ENCODE results near the gene MN1.

MN1 gene

GRCh38 chr22:27825174-27825573 lies 23.6 kb upstream of the MN1 start:
- no peak for DNase-seq

- no peak for DNase-seq
These were observed 21.7 kb upstream of the MN1 start for GRCh38 chr22:27823221-27823620.

DNA sequence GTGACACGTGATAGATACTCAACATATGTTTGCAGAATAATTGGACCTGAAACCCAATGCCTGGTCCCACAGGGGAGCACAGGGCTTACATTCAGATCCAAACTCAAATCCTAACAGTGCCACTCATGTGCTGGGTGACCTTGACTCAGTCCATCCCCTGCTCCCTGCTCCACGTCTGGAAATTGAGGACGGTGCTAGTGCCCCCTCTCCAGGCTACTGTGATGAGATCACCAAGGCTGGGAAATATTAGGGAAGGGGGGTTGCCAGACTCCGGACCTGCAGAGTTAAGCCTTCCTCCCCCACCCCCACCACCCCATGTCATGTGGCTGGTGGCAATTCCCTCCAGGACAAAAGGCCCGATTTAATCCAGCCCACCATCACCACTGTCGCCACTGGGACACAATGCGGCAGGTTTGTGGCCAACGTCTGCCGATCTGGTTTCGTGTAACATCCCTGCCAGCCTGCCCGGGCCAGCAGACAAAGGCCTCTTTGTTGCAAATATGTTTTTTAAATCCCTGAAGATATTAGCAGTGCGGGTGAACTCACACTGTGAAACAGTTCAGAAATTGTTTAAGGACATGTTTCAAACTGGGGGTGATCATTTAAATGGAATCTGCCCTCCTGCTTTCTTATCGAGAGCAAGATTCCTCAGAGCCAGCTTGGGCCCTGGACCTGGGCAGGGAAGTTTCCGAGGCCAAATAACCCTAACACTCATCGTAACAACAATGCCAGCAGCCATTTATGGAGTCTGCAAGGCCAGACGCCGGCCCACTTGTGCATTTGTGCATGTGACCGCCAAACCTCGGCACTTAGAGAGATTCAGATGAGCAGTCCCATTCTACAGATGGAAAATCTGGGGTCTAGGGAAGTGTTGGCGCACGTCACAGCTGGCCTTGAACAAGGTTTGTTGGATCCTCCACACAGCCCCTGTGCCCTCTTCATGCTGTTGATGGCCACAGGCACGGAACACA lies 19.6 kb upstream of the MN1 start:
- peak; percentile 42 for DNase-seq

DNA sequence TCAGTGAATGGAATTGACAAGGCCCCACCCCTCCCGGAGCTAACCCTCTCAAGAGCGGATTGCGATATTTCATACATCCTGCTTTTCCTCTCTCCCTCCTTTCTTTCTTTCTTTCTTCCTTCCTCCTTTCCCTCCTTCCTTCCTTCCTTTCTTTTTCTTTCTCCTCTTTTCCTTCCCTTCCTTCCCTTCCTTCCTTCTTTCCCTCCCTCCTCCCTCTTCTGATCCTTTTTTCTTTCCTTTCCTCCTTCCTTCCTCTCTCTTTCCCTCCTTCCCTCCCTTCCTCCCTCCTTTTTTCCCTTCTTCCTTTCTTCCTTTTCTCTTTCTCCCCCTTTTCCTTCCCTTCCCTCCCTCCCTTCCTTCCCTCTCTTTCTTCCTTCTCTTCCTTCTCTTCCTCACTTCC lies 15.0 kb upstream of the MN1 start:
- no peak for DNase-seq

DNA sequence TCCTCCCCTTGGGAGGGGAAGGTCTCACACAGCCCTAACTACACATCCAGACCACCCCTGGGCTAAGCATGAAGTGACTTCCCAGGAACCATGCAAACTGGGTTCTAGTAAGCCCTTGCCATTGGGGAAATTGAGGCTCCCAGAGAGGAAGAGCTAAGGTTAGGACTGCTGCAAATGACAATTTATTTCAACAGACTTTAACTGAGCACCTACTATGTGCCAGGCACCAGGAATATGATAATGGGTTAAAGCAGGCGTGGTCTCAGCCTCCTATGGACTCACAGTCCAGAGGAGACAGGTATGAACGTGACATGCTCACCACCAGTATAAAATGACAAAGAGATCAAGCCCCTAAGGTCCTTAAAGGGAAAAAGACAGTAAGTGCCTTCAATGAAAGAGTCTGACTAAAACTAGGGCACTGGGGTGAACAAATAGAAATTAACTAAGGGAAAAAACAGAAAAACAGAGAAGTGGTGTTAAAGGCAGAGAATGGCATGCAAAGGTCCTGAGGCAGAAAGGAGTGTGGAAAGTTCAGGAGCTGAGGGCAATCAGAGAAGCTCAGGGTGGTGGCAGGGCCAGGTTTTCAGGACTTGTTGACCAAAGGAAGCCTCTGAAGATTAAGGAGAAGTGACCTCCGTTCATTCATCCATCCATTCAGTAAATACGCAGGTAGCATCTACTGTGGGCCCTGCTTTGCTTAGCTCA lies 14.4 kb upstream of the MN1 start:
- DNase-seq, result no peak

DNA sequence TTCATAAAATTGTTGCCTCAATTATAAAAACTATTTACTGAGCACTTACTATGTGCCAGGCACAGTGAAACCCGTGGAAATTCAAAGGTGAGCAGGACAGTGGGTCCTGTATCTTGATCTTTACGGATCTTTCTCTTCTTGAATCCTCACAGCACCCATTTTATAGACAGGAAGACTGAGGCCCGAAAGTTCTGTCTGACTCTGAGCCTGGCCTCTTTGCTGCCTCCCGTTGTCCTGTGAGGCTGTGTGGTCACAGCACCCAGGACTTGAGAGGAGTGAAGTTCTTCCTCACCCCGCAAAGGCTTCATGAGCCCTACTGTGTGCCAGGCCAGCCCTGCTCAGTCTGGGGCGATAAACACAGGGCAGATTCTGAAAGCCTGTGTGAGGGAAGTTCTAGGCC lies 13.4 kb upstream of the MN1 start:
- no peak for DNase-seq

GRCh38 chr22:27811778-27812177 lies 10.2 kb upstream of the MN1 start:
- DNase-seq, result no peak

DNA sequence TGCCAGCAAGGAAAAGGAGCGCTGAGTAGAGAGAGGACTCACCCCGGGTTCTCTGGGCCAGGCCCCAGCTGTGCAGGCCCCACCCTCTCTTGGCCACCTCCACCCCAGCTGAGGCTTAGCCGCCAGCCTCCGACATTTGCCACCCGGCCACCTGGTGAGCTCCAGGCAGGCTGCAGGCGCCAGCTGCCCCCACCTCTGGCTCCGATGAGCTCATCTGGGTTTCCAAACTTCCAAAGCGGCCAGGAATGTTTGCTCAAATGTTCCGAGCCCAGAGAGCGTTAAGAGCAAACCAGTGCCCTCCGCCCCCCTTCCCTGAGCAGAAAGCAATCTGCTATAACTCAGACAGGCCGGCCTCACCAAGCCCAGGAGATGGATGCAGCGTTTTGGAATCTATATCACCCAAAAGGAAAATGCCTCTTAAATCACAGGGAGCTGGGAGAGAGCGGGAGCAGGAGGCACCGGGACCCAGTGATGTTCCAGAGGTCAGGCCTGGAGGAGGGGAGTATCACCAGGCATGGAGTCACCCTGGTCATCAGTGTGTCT lies 9.1 kb upstream of the MN1 start:
- DNase-seq, result no peak

DNA sequence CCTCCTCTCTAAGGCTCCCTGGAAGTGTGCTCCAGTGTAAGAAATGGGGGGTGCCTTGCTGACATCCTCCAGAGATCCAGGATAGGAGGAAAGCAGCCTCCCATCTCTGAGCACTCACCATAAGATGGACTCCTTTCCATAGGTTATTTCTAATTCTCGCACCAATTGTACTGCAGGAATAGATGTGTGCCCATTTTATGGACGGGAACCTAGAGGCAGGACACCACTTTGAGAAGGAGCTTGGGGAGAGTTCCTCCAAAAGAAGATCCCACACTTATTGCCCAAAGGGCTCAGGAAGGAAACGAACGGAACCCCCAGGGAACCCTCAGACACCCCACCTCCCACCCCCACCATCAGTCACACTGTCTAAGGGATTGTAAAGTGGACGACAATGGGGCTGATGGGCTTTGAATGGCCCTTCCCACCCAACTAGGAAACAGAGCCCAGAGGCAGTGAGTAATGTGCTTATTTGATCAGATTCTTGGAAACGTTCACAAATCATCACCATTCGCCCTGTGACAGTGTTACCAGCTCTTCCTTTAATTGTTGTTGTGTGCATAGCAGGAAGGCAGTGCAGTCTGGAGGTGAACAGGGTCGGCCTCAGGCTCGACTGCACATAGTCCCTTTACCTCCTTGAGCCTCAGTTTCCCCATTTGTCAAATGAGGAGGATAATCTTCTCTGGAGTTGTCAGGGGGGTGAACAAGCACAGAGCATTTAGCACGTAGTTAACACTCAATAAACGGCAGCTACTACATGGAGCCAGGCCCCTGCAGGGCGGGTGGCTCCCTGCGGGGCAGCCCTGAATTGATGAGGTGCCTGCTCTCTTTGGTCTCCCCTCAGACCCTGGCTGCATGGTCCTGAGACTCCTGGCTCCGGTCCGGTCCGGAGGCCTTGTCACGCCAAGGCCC lies 8.4 kb upstream of the MN1 start:
- no peak for DNase-seq

DNA sequence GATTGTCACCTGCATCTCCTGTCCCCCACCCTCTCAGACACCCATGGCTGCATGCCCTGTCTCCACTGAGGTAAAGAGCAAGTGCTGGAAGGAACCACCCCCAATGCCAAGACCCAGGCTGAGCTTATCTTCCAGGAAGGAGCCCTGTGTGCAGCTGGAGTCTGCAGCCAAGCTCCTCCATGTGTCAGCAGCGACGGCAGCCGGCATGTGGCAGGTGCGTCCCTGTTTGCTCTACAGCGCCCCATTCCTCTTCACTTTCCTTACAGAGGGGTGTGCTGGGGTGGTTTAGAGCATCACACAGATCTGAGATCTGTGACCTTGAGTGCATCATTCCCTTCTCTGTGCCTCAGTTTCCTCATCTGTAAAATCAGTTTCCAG lies 7.7 kb upstream of the MN1 start:
- no peak for DNase-seq

- DNase-seq, result no peak
These were observed 7.1 kb upstream of the MN1 start for GRCh38 chr22:27808451-27809225.

DNA sequence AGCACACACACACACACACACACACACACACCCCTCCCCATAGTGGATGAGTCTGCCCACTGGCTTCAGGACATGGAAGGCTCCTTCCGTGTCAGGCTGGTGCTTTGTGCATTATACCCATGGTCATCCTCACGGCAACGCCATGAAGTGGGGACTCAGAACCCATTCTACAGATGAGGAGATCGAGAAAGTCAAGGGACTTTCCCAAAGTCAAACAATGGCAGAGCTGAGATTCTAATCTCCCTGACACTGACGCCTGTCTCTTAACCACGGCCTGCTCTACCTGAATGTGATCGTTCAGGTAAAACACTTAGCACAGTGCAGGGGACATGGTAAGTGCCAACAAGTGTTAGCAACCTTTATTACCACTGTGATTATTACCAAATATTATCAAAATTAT lies 4.3 kb upstream of the MN1 start:
- no peak for DNase-seq

DNA sequence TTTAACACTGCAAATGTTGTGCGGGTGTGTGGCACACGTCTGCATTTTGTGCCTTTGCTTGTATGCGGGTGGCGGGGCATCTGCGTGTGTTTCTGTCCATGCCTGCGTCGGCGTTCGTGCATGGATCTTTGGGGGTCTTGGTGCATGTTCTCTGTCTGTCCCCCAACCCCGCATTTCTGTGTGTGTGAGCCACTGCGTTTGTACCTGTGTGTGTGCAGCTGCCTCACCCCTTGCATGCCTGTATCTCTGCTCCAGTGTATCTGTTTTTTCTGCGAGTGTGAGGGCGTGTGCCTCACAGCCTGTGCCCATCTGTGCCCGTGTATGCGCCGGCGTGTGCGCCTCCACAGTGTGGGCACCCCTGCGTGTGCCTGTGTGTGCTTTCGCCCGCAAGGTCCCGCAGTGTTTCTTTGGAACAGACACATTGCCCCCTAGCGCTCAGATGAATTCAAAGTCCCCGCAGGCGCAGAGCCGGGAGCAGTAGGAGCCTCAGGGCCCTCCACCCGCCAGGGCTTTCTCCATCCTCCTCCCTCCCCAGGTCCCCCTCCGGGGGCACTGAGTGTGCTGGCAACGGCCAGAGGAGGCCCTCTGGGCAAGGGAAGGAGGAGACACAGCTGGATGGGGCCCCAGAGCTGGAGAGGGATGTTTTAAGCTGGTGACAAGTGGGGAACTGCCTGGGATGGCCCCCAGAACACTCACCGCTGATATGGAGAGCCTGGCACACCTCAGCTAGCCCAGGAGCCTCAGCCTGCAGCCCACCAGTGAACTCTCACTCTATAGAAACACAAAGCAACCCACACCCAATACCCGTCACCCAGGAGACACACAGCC lies 3.1 kb upstream of the MN1 start:
- peak; percentile 41 for DNase-seq

GRCh38 chr22:27803841-27804415 lies 2.4 kb upstream of the MN1 start:
- no peak for DNase-seq

DNA sequence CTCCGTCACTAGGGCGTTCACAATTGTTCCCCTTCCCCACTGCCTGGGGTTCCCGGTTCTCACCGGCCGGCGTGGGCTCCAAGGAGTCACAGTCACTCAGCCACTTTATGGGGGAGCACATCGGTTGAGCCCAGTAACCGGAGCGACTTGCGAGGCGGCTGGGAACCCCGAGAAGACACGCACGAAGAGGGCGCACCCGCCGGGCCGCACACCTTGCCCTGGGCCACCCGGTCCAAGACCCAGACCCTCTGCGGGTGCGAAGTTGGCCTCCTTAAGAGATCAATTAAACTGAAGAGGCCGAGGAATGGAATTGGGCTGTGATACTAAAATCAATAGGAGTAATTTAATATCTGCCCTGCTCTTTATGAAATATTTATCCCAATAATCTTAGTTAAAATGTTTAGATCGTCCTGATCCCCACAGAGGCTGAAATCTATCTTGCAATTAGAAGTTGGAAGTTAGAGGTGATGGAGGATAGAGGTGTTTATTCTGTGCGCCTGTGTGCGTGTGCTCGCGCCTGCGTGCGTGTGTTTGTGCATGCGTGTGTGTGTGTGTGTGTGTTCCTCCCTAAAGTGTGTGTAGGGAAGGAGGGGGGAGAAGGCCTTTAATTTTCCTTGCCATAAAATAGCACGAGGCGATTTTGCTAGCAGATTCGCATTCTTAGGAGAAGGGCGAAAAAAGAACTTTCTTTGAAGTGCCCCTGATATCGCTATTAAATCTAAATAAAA lies 954 bp upstream of the MN1 start:
- no peak for DNase-seq

DNA sequence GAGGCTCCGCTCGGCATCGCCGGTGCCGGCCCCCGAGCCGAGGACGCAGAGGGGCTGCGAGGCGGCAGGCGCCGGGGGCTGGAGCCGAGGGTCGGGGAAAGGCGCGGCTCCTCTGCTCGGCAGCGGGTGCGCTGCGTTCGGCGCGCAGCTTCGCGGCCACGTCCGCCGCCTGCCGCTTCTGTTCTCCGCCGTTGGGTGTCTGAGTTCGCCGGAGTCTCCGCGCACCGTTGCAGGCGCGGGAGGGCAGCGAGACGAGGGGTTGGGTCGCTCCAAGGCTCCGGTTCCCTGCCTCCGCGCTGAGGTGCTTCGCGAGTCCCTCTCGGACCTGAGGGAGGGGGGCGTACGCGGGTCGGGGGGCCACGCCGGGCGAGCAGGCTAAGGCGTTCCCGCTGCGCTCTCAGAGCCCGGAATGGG lies 347 bp downstream of the MN1 start:
- no peak for DNase-seq

DNA sequence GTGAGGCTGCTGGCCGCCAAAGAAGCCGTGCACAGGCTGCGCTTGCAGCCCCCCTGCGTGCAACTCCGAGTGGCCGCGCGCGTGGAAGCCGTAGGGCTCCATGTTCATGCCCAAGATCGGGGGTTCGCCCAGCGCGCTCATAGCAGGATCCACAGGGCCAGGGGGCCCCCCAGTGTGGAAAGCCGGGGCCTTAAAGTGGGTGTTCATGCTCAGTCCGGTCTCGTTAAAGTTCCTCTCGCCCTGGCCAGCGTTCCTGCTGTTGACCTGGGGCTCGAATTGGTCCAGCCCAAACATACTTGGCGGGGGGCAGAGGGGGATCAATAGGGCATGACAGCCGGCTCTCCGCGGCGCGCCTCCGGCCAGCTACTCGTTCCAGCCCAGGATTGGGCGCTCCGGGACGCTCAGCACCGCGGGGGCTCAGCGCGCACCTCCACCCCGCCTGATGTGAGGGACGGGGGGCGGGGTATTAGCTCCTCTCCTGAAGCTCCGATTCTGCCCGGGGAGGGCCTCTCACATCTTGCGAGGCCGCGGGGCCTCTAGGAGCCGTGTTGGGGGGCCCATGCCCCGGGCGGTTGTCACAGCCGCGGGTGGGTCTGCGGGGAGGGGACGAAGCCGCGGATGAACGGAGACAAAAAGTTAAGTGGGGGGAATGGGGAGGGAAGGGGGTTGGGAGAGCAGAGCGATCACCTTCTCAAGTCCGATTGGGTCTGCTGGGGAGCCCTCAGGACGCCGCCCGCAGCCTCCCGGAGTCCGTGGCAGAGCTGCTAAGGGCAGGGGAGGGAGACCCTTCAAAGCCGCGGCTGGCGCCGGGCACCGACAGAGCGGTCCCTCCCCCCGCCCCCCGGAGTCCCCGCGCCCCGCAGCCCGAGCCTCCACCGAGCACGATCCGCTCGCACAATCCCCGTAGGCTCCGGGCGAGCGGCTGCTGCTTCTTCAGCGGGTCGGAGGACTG lies 1.0 kb downstream of the MN1 start:
- DNase-seq, result no peak

GRCh38 chr22:27799827-27800249 lies 1.7 kb downstream of the MN1 start:
- no peak for DNase-seq
